PC-3 (cell line): ENCODE data around the gene OR12D3.

ENCODE experiments used
- CTCF ChIP-seq: fragments of 300-600 bp; sonication (generic); conservative IDR thresholded peaks from 2 replicates; pipeline ENCODE4 v1.5.1; 2017; ENCODE audit warnings: antibody characterized with exemption, low read depth, mild to moderate bottlenecking, low read length
- EZH2 ChIP-seq: fragments of 300-600 bp; sonication (generic); IDR thresholded peaks from one replicate; pipeline ENCODE4 v1.6.1; 2017; ENCODE audit warnings: antibody characterized with exemption, mild to moderate bottlenecking, low read length; ENCODE audit not compliant: unreplicated experiment
- EZH2phosphoT487 ChIP-seq: fragments of 300-600 bp; sonication (generic); IDR thresholded peaks from 2 replicates; pipeline ENCODE4 v1.6.1; 2018; ENCODE audit warnings: mild to moderate bottlenecking, antibody characterized with exemption, low read length, borderline replicate concordance

- TF ChIP-seq CTCF: peak; percentile 34; the same call in 1 of the 2 replicates
- TF ChIP-seq EZH2phosphoT487: no peak
- TF ChIP-seq EZH2: no peak
Observed at GRCh38 chr6:29376003-29376402, 912 bp upstream of the OR12D3 start.
